Activated CD4-positive, alpha-beta T cell treated with anti-CD3 and anti-CD28 coated beads, Interleukin-10, Interleukin-2, amounts not matched to agents 100 ng/mL and 50 ng/mL, durations not matched to agents 16 hours and 8 hours (primary cell): Measurements from ENCODE around the gene BMPR1A.
"Not testable (repeated sequence)": the region's sequence is repeated elsewhere in the genome, so short reads cannot be mapped to it uniquely, and the experiment has no call there.

ENCODE experiments used
- DNase-seq: peaks from one replicate; pipeline ENCODE4 v3.0.0-alpha.2; 2020

The BMPR1A gene

DNA sequence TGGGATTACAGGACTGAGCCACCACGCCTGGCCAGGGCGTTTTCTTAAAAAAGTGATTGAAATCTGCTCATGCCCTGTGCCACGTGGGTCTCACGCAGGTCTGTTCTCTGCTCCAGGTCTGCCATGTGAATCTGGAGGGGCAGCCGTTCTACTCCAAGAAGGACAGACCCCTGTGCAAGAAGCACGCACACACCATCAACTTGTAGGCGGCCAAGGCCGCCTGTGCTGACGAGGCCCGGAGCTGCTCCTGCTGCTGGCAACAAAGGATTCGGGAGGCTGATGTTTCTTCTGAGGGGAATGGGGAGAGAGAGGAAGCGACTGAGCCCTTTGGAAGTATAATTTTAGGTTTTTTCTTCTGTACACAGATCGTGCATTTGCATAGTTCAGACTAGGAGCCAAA, 23.6 kb upstream of the BMPR1A start:
- no peak for DNase-seq

DNA sequence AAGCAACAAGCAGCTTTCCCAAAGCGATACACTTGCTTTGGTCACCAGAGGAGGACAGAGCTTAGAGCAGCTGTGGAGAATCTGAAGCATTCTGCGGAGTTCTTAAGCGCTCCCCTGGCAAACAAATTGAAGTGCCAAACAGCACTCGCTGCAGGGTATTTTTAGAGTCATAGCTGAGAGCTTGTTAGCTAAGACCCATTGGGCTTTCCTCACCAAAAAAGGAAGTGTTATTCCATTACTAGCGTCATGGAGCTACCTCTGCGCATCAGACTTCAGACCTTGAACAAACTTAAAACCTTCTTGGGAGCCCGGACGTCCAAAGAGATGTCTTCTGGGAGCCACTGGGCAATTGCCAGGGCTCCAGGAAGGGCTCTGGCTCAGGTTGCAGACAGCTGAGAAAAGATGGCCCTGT, 23.2 kb upstream of the BMPR1A start:
- no peak for DNase-seq

DNA sequence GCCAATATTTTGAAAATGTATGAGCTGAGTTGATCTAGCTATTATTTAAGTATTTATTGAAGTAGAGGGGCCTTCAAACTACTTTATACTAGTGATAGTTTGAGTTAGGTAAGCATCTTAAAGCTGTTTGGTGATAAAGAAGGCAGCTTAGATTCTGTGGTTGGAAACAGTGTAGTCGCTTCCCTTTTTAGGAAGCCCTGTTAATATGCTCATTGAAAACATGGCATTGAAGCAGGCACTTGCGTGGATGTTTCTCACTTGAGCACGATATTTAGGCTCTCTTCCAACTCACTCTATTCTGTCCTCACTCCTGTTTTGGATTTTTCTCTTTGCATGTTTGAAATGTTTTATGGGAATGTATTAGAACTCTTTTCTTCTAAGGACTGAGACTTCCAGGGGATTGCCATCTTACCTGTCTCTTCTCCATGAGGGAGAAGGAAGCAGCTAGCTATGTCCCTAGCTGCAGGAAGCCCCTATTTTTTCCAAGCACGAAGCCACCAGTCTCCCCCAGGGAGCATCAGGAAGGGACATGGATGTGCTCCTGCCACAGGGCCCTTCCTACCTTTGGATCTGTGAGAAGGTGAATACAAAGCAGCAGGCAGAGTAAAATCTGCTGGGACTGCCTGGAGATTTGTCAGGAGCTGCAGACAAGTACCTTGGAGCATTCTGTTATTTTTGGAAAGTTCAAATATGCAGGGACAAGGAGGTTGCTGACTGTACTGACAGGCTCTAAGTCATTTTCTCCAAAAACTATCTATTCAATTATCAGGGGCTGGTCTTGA, 22.0 kb upstream of the BMPR1A start:
- no peak for DNase-seq

DNA sequence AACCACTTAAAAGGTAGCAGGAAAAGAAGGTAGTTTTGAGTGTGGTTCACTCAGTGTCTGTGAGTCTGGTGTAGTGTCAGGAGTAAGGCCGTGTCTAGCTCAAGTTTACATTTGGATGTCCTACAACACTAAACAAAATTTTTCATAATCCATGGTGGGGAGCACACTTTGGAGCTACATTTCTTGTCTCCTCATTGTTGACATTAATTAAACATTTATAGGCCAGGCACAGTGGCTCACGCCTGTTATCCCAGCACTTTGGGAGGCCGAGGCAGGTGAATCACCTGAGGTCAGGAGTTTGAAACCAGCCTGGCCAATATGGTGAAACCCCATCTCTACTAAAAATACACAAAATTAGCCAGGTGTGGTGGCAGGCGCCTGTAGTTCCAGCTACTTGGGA, 21.1 kb upstream of the BMPR1A start:
- not testable (repeated sequence) for DNase-seq

DNA sequence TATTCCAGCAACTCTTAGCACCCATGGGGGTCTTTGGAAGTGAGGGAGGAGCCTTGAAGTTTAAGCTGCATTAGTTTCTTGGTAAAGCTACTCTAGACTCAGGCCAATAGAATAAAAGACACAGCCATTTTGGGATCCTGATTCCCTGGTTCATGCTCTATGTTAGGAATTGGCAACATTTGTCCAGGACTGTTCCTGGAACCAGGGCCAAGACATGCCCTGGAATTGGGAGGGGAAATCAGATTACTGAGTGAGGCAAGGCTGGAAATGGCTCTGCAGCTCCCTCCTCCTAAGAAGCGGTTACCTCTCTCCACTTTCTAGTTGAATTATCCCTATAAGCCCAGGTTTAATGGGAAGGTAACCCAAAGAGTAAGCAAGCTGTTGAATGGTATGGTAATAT, 14.2 kb upstream of the BMPR1A start:
- DNase-seq: no peak

DNA sequence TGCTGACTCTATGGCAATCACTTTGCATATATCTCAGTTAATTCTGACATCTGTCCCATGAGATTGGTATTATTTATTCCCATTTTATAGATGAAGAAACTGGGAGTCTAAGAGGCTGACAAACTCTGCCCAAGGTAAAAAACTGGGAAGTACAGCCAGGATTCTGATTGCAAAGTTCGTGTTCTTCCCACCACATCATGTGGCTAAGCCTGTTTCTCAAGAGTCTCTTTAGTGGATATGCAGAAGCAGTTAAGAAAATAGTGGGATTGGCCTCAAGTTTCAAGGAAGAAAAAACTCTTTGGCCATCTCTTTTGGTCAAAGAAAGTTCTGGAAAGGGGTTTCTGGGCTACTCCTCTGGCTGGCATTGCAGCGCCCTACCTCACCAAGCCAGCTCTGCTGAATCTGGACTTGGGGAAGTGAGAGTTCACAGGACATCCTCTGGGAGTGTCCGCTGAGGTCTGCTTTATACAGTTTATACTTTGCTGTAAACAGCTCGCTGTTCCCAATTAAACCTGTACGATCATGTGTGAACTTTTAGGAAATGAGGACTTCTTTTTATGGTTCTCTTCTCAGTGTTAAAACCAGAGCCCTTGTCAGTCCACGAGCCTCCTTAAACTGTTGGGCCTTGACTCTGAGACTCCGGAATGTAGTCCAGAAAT, 12.2 kb upstream of the BMPR1A start:
- no peak for DNase-seq

DNA sequence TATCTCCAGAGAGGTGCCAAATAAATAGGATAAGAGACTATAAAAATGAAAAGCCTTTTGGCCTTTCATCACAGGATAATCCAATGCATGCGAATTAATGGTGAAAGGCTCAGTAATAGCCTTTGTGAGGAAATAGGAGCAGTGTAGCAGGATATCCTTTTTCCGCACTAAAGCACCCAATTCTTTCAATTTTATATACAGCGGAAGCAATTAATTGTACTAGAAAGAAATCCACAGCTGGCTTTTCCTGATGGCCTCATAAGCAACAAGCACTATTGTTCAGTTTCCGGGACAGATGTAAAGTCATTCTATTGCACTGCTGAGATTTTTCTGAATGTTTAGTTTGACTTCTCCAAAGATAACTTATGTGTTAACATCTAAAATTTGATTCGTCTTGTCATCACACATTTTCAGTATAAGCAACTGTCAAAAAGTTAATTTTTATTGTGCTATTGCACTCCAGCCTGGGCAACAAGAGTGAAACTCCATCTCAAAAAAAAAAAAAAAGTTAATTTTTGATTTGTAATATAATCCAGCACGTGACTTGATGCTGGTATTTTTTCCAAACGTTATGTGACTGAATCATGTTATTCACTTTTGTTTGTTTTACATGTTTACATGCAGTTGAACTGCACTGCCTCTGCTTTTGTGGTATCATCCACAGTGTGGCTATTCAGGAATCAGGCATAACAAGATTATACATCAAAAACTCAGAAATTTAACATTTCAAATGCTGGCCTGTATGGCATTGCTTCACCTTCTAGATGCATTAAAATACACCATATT, 8.4 kb upstream of the BMPR1A start:
- DNase-seq: no peak

DNA sequence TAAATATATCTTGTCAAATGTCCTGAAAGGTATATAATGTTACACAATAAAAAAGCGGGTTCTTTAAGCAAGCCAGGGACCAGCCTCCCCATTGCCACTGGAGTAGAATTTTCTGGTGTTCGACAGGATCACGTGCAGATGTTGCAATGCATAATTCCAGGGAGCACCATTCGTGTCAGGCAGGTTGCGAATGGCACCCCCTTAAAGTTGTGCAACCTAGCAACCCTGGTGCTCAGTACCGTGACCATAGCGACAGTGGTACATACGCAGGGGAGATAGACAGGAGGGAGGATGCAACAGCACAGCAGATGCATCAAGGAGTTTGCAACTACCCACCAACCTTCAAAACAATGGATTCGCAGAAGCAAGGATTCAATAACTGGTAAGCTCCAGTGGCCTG, 6.6 kb upstream of the BMPR1A start:
- DNase-seq: no peak

DNA sequence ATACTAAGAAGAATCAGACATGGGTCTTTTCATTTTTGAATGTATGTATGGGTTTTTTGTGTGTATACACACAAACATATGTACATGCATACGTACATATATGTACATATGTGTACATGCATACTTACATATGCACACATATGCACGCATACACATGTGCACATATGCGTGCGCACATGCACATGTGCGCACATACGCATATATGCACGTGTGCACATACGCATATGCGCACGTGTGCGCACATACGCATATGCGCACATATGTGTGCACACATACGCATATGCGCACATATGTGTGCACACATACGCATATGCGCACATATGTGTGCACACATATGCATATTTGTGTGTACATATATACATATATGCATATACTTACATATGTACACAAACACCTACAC, 4.9 kb upstream of the BMPR1A start:
- DNase-seq: no peak

DNA sequence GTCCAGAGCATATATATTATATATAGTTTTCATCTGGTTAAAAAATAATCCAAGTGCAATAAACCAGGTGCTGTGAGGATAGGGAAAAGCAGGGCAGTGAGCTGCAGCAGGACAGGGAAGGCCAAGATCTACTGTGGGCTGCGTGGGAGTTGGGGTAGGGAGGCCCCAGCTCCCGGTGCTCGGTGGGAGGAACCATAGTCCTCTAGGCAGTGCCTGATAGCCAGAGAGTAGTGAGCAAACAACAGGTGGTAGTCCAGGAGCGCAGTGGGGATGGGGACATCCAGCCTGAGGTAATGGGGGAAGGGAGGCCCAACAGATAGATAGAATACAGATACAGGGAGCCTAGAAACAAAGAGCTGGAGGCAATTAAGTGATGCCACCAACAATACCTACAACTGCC, 4.1 kb upstream of the BMPR1A start:
- DNase-seq: no peak

DNA sequence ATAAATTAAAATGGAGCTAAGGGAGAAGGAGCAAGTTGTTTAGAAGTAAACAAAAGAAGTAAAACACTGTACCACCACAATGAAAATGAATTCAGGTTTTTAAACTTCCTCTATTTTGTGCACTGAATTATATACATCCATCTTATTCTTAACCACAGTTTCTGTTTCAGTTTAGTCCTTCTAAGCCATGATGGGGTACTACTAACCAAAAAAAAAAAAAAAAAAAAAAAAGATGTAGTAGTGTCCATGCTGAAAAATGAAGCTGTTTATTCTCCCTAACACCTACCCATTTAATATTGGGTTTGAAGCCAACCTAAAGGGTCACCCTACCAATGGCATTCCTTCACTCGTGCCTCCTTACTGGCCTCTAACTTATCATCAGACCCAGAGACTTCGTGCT, 3.4 kb upstream of the BMPR1A start:
- DNase-seq: no peak

DNA sequence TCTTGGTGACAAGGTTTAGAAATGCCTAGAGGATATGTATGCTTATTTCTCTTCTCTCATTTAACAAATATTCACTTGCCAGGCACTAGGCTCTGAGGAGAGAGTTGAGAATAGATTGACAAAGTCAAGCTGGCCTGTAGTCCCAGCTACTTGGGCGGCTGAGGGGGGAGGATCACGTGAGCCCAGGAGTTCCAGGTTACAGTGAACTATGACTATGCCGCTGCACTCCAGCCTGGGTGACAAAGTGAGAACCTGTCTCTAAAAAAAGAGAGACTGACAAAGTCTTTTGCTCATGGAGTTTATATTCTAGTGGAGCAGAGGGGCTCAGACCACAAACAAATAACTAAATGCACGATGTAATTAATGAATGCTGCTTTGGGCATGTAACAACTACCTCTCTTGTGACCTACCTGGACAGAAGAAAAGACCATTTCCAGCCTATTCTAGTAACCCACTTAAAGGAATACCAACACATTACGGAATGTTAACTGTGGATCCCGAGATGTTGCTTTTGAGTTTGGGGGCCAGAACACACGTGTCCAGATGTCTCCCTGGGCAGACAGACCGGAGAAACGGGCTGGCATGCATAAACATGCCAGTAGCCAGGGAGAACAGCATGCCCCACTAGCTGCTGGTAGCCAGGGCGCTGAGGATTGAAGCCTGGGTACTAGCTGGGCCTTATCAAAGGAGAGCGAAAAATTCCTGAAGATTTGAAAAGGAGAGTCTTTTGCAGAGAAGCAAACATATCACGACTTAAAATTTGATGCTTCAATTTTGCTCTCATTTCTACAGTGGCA, 2.6 kb upstream of the BMPR1A start:
- DNase-seq: no peak

DNA sequence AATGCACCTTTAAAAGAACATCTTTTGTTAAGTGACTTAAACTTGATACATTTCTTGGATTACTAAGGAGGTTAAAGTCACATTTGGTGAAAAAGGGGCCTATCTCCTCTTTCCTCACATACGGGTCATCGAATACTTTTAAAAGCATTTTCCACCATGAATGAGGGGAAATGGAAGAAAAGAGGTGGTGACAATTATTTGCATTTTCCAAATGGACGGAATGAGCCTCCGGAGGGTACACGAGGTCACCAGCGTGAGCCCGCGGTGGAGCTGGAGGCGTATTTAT, 1.0 kb upstream of the BMPR1A start:
- DNase-seq: no peak

DNA sequence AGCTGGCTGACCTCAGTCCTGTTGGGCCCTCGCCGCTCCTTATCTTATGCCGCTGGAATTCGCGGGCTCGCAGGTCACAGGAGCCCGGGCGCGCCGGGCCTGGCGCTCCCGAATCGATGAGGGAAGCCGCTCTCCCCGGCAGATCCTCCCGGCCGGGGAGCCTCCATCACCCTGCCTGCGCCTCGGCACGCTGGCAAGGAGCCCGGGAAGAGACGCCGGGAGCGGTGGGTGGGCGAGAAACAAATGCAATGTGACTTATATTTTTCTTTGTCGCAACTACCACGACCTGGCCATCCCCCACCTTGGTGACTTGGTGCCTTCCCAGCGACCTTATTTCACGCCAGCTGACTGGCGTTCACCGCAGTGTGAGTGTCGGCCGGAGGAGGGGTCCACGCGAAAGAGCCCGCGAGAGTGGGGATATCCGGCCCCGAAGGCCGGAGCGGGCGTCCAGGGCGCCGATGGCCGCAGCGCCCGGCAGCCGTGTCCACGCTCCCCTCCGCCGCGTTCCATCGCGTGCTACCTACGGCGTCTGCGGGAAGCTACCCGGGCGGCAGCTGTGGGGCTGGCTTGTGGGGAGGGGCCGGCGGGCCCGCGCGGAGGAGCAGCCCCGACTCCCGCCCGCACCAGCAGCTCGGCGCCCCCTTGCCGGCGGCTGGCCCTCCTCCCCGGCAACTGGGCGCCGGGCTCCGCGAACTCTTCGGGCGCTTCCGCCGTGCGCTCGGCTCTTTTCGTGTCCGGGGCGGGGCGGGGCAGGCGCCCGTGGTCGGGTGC, 494 bp upstream of the BMPR1A start:
- DNase-seq: peak; percentile 92

DNA sequence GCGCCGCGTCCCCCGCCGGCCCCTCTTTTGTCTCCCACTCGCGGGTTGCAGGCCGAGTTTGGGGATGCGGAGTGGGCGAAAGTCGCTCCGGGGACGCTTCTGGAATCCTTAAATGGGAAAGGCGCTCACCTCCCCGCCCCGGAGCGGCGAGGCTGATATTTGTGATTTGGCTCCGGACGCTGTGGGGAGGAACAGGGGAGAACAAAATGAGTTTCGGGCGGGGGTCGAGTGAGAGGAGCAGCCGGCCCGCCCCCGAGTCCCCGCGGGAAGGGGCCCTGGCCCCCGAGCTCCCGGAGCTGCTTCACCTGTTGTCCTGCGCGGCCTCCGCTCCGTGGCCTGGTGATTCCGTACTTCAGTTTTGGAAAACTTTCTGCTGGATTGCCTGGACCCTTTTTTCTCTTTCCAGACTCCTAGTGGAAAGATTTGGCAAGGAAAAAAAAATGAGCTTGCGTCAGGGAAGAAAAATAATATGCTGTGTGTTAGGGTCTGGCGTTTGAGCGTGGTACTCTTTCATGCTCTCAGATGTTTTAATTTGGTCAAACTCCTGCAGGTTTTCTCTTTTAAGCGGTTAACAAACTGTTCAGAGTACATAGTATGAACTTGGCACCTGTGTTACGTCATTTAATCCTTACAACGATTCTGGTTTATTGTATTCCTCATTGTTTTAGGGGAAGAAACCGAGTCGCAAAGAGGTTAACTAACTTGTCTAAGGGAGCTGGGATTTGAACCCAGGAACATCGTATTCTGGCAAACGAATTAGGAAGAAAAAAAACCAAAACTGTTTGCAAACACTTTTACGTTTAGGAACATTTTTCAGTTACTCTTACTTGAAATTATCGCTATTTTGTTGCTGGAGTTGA, 924 bp downstream of the BMPR1A start:
- DNase-seq: peak; percentile 15

DNA sequence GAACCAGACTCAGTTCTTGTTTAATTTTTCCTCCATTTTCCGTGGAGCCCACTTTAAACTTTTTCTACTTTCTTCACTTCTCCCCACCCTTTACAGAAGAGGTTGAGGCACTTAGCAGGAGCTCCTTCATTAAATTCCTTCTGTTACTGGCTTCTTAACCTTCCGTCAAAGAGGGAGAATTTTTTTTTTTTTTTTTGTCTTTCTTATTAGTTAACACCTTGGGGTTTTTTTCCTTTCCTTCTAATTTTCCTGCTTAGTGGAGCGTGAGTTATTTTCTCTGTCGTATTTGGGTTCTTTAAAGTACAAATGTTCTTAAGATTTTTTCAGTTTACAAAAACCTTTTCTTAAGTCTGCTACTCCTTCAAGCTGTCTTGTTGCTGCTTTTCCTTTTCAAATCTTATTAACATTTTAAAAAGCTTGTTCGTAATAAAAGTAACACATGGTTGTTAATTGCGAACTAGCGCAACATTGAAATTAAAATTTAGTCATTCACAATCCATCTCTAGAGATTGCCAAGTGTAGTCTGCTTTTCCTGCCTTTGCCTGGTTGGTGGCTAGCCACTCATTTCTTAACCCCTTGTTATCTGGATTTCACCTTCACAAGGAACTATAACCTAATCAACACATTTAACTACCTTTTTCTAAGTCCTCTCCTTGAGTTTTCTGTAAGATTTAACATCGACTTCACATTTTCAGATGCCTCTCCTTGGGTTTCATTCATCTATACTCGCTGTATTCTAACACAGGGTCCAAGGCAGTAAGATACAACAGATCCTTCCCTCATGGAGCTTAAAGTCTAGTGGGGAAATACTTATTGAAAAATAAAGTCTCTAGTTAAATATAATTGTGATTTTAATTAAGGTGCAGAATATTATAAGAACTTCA, 2.0 kb downstream of the BMPR1A start:
- DNase-seq: no peak

DNA sequence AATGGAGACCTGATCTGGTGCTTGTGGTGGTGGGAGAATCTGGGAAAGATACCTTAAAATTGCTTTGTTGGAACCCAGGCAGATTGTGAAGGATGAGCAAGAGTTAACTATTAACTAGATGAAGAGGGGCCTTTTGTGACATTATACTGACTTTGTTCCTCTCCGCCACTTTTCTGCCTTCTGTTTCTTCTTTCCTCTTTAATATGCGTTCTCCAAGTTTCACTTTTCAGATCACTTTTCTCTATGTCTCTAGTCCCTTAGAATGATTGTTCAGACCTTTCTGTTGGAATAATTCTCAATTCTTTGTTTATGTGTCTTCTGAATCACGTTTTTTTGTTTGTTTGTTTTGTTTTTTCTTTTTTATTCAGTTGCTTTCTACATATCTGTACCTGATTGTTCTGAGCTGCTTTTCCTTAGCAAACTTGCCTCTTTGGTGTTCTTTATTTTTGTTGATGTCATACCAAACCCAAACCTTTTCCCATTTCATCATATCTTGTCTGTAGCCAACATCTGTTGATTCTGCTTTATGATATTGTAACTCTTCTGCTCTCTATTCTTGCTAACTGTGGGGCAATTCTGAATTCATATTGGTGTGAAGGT, 2.8 kb downstream of the BMPR1A start:
- no peak for DNase-seq

DNA sequence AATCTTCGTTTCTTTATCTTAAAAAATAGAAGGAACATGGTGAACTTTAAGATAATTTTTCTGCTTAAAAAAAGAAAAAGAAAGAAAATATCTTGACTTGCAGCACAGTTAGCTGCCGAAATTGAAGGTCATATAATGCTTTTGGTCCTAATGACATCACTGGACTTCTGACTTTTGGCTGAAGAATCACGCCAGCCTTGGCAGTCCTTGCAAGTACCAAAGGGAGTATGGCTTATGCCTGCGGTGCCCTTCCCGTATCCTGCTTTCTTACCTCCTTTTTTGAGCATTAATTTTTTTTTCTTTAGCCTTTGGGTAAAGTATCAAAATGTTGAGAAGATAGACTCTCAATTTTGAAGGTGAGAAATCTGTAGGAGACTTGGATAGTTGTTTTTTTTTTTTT, 7.0 kb downstream of the BMPR1A start:
- no peak for DNase-seq

DNA sequence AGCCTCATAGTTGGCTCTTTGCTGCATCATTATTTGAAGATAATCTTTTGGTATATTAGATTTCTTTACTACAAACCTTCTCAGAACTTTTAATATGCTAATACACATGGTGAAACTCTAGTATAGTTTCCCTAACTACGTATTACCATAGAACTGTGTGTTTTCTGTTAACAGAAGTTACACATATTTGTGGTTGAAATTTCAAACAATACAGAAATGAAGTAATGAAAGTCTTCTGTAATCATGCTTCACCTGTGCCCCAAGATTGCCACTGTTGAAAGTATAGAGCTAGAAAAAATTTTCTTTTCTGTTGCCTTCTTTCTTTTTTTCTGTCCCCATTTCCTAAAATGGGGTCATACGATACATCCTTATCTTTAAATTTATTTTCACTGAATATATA, 9.1 kb downstream of the BMPR1A start:
- DNase-seq: no peak

DNA sequence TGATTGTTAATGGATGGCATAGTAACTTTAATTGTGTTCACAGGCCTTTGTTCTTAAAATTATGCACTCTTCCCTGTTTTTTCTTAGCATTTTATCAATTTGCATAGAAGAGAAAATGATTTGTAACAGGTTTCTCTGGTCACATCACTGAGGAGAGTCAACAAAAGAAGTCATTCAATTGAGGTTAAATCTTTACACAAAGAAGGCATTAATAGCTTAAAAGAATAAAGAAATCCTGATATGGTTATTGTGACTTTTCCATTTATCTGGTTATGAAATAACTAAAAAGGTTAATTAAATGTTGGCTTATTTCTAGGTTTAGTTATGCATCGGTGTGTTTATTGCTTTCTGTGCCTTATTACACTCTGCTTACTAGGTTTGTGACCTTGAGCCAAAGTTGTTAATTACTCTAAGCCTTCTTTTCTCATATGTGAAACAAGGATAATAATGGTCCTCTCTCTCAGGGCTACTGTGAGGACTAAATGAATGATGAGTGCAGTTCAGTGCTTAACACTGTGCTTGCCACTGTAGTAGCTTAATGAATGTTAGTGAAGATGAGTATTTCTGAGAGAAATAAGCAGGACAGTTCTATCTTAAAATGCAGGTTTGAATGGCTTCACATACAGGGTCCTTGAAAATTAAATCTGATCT, 12.1 kb downstream of the BMPR1A start:
- no peak for DNase-seq
